ENCODE measurements around the gene BLM. TPM values are rescaled to one million over a fixed set of nuclear protein-coding genes. Genes with fewer than 3 reads are reported as not detected.

The BLM gene
- total and polyA plus RNA-seq, 10 of the 15 experiments (the other 5 are each of a cell fraction or from before 2014, with no cell fraction given) = 23.0 to 68.4 (median 43.9) TPM

DNA sequence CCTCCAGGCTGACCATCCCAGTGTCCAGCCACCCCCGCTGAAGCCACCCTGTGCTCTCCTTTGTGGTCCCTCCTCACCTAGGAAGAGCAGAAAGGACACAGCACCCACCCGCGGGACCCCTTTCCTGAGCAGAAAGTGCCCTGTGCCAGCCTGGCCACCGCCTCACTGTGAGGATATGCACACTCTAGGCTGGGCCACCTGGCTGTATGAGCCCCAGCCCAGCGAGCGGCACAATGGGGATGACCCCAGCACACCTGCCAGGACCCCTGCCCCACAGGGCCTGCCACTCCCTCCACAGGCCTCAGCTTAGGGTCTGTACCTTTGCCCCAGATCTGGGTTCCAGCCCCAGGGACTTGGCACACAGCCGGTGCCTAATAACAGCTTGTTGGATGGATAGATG, 103.3 kb downstream of the BLM start (continued):
- TF ChIP-seq, protein P1, sequence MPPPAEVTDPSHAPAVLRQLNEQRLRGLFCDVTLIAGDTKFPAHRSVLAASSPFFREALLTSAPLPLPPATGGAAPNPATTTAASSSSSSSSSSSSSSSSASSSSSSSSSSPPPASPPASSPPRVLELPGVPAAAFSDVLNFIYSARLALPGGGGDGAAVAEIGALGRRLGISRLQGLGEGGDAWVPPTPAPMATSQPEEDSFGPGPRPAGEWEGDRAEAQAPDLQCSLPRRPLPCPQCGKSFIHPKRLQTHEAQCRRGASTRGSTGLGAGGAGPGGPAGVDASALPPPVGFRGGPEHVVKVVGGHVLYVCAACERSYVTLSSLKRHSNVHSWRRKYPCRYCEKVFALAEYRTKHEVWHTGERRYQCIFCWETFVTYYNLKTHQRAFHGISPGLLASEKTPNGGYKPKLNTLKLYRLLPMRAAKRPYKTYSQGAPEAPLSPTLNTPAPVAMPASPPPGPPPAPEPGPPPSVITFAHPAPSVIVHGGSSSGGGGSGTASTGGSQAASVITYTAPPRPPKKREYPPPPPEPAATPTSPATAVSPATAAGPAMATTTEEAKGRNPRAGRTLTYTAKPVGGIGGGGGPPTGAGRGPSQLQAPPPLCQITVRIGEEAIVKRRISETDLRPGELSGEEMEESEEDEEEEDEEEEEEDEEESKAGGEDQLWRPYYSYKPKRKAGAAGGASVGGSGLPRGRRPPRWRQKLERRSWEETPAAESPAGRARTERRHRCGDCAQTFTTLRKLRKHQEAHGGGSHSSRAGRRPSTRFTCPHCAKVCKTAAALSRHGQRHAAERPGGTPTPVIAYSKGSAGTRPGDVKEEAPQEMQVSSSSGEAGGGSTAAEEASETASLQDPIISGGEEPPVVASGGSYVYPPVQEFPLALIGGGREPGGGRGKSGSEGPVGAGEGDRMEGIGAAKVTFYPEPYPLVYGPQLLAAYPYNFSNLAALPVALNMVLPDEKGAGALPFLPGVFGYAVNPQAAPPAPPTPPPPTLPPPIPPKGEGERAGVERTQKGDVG (CRISPR knock-in tag; IDR thresholded peaks at IDR 0.05) = no peak
- TF ChIP-seq POLR2A (IDR thresholded peaks at IDR 0.05; ENCODE audit: low read depth, low read length) = no peak
- TF ChIP-seq, protein P2, sequence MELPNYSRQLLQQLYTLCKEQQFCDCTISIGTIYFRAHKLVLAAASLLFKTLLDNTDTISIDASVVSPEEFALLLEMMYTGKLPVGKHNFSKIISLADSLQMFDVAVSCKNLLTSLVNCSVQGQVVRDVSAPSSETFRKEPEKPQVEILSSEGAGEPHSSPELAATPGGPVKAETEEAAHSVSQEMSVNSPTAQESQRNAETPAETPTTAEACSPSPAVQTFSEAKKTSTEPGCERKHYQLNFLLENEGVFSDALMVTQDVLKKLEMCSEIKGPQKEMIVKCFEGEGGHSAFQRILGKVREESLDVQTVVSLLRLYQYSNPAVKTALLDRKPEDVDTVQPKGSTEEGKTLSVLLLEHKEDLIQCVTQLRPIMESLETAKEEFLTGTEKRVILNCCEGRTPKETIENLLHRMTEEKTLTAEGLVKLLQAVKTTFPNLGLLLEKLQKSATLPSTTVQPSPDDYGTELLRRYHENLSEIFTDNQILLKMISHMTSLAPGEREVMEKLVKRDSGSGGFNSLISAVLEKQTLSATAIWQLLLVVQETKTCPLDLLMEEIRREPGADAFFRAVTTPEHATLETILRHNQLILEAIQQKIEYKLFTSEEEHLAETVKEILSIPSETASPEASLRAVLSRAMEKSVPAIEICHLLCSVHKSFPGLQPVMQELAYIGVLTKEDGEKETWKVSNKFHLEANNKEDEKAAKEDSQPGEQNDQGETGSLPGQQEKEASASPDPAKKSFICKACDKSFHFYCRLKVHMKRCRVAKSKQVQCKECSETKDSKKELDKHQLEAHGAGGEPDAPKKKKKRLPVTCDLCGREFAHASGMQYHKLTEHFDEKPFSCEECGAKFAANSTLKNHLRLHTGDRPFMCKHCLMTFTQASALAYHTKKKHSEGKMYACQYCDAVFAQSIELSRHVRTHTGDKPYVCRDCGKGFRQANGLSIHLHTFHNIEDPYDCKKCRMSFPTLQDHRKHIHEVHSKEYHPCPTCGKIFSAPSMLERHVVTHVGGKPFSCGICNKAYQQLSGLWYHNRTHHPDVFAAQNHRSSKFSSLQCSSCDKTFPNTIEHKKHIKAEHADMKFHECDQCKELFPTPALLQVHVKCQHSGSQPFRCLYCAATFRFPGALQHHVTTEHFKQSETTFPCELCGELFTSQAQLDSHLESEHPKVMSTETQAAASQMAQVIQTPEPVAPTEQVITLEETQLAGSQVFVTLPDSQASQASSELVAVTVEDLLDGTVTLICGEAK (IDR thresholded peaks at IDR 0.05; ENCODE audit: borderline replicate concordance) = no peak
- TF ChIP-seq RAD21 (IDR thresholded peaks at IDR 0.05; ENCODE audit: insufficient read depth, low read depth, low read length) = no peak
- no peak for TF ChIP-seq RB1 (IDR thresholded peaks at IDR 0.05; ENCODE audit: borderline replicate concordance)
- TF ChIP-seq TAF1 (IDR thresholded peaks at IDR 0.05; ENCODE audit: borderline replicate concordance, low read depth, low read length) = no peak
- no peak for TF ChIP-seq DPF2 (IDR thresholded peaks at IDR 0.05)

All from GM12878 (cell line).